Measurements from ENCODE around the gene PCIF1.

The PCIF1 gene

GRCh38 chr20:45934586-45935415 is at the start of gene PCIF1:
PCIF1 (plus strand) TSS chr20:45934683; CDS start chr20:45939000, 4,317 bp downstream.
- peaks cover 21% of the 10 kb centered on the region for H3K36me3 ChIP-seq (ENCODE audit: control insufficient read depth, insufficient read depth, low read length, severe bottlenecking)
- peak within 1 kb of the TSS; percentile 100 for H3K9ac ChIP-seq (ENCODE audit: low read length)
- peak; percentile 99 for DNase-seq (ENCODE audit: low read depth)
- no peaks in the 10 kb centered on the region for H3K27me3 ChIP-seq (replicated peaks; ENCODE audit: control insufficient read depth, insufficient read depth, low read length)
- H3K9me3 ChIP-seq (ENCODE audit: control insufficient read depth, low read length), result no peaks in the 10 kb centered on the region
- peak within 1 kb of the TSS; percentile 90 for H3K4me3 ChIP-seq (ENCODE audit: low read length)
- peaks cover 20% of the 10 kb centered on the region for H3K4me1 ChIP-seq (ENCODE audit: control insufficient read depth, insufficient read depth, low read length)

- Histone ChIP-seq H3K27me3 (replicated peaks; ENCODE audit: control insufficient read depth, insufficient read depth, low read length) (no peaks in the 10 kb centered on the region), H3K9me3 (ENCODE audit: control insufficient read depth, low read length) (no peaks in the 10 kb centered on the region), H3K4me3 (ENCODE audit: low read length) (no peak overlapping the region), H3K4me1 (ENCODE audit: control insufficient read depth, insufficient read depth, low read length) (peaks cover 26% of the 10 kb centered on the region), H3K36me3 (ENCODE audit: control insufficient read depth, insufficient read depth, low read length, severe bottlenecking) (peaks cover 17% of the 10 kb centered on the region), H3K9ac (ENCODE audit: low read length) (no peak overlapping the region)
- DNase-seq (ENCODE audit: low read depth), result no peak
These were observed 47.7 kb upstream of the PCIF1 start for GRCh38 chr20:45886590-45887345.

DNA sequence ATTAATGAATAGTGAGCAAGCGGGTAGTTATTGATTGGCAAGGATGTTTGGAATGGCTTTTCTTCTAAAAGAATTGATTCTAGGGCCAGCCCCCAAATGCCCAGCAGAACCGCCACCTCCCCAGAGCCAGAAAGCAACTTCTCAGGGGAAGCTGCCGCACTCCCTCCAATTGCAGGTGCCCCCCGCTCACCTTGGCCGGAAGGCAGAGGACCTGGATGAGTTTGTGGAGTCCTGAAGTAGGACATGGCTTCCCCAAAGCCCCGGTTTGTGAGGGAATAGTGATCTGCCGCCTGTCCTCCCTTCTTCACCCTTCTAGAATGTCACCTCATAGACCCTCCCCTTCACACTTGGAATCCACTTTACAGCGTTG is 47.2 kb upstream of the PCIF1 start, which contains the start of gene SPATA25:
TSS of gene SPATA25 (minus strand) at position 277 of the 370 bp plus-strand sequence. CDS start at position 245, 32 bp downstream.
- no peaks in the 10 kb centered on the region for H3K9me3 ChIP-seq (ENCODE audit: control insufficient read depth, low read length)
- H3K4me1 ChIP-seq (ENCODE audit: control insufficient read depth, insufficient read depth, low read length), result peaks cover 27% of the 10 kb centered on the region
- no peak for DNase-seq (ENCODE audit: low read depth)
- no peak within 1 kb of the TSS for H3K4me3 ChIP-seq (ENCODE audit: low read length)
- H3K9ac ChIP-seq (ENCODE audit: low read length), result no peak within 1 kb of the TSS
- H3K36me3 ChIP-seq (ENCODE audit: control insufficient read depth, insufficient read depth, low read length, severe bottlenecking), result peaks cover 17% of the 10 kb centered on the region
- H3K27me3 ChIP-seq (replicated peaks; ENCODE audit: control insufficient read depth, insufficient read depth, low read length), result no peaks in the 10 kb centered on the region

- Histone ChIP-seq H3K4me3 (ENCODE audit: low read length) (no peak overlapping the region), H3K9me3 (ENCODE audit: control insufficient read depth, low read length) (no peaks in the 10 kb centered on the region), H3K36me3 (ENCODE audit: control insufficient read depth, insufficient read depth, low read length, severe bottlenecking) (peaks cover 9% of the 10 kb centered on the region), H3K9ac (ENCODE audit: low read length) (no peak overlapping the region), H3K27me3 (replicated peaks; ENCODE audit: control insufficient read depth, insufficient read depth, low read length) (no peaks in the 10 kb centered on the region), H3K4me1 (ENCODE audit: control insufficient read depth, insufficient read depth, low read length) (peaks cover 31% of the 10 kb centered on the region)
- DNase-seq (ENCODE audit: low read depth), result no peak
These were observed 45.8 kb upstream of the PCIF1 start for GRCh38 chr20:45888681-45889080.

DNA sequence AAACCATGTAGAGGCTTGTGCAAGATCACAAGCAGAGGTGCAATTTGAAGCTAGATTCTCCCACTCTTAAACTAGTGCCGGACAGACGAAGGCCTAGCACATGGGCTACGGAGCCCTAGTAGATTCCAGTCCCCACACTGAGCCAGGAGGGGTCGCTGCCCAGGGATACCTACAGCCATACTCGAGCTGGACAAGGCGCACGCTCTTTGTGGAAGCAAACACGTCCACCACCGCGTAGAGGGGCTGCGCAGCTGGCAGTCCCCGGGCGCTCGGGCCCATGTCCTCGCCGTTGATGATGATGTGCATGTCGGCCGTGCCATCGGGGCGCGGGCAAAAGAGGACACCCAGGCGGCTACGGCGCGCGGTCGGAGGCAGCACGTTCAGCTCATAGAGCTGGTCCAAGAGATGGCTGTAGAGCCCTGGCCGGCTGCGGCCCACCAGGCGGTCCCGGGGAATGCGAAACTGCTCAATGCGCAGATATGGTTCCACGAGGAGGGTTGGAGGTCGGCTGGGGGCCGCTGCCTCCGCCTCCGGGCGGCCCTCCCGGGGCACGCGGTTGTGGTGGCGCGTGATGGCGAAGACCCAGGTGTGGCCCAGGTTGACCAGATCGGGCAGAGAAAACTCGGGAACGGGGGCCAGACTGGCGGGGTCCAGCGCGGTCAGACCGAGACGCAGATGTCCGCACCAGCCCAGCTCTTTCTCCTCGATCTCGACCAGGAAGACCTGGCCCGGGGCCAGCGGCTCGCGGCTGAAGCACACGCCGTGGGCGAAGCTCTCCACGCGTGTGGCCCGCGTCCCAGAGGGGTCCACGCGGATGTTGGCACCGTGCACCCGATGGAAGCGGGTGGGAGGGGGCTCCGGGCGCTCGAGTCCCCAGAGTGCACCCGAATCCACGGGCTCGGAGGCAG is 44.2 kb upstream of the PCIF1 start:
- peak; percentile 83 for DNase-seq (ENCODE audit: low read depth)
- Histone ChIP-seq H3K9ac (ENCODE audit: low read length) (peak overlapping the region; percentile 83), H3K4me1 (ENCODE audit: control insufficient read depth, insufficient read depth, low read length) (peaks cover 22% of the 10 kb centered on the region), H3K36me3 (ENCODE audit: control insufficient read depth, insufficient read depth, low read length, severe bottlenecking) (peaks cover 14% of the 10 kb centered on the region), H3K4me3 (ENCODE audit: low read length) (peak overlapping the region; percentile 82), H3K27me3 (replicated peaks; ENCODE audit: control insufficient read depth, insufficient read depth, low read length) (no peaks in the 10 kb centered on the region), H3K9me3 (ENCODE audit: control insufficient read depth, low read length) (no peaks in the 10 kb centered on the region)

GRCh38 chr20:45890985-45891983 is 43.2 kb upstream of the PCIF1 start, which contains the start of the genes CTSA and NEURL2:
CTSA (plus strand) TSS chr20:45891335; CDS start chr20:45891569, 234 bp downstream.
NEURL2 (minus strand) TSS chr20:45891208; CDS start chr20:45890991, 217 bp downstream.
- Histone ChIP-seq H3K36me3 (ENCODE audit: control insufficient read depth, insufficient read depth, low read length, severe bottlenecking) (peaks cover 14% of the 10 kb centered on the region), H3K9me3 (ENCODE audit: control insufficient read depth, low read length) (no peaks in the 10 kb centered on the region), H3K4me1 (ENCODE audit: control insufficient read depth, insufficient read depth, low read length) (peaks cover 20% of the 10 kb centered on the region), H3K27me3 (replicated peaks; ENCODE audit: control insufficient read depth, insufficient read depth, low read length) (no peaks in the 10 kb centered on the region), H3K4me3 (ENCODE audit: low read length) (peak within 1 kb of the TSS; percentile 82), H3K9ac (ENCODE audit: low read length) (peak within 1 kb of the TSS; percentile 83)
- DNase-seq (ENCODE audit: low read depth), result peak; percentile 94

- Histone ChIP-seq H3K4me3 (ENCODE audit: low read length) (peak overlapping the region; percentile 82), H3K27me3 (replicated peaks; ENCODE audit: control insufficient read depth, insufficient read depth, low read length) (no peaks in the 10 kb centered on the region), H3K9ac (ENCODE audit: low read length) (peak overlapping the region; percentile 83), H3K36me3 (ENCODE audit: control insufficient read depth, insufficient read depth, low read length, severe bottlenecking) (peaks cover 23% of the 10 kb centered on the region), H3K9me3 (ENCODE audit: control insufficient read depth, low read length) (no peaks in the 10 kb centered on the region), H3K4me1 (ENCODE audit: control insufficient read depth, insufficient read depth, low read length) (peaks cover 20% of the 10 kb centered on the region)
- peak; percentile 45 for DNase-seq (ENCODE audit: low read depth)
These were observed 42.2 kb upstream of the PCIF1 start for GRCh38 chr20:45892049-45892825.

DNA sequence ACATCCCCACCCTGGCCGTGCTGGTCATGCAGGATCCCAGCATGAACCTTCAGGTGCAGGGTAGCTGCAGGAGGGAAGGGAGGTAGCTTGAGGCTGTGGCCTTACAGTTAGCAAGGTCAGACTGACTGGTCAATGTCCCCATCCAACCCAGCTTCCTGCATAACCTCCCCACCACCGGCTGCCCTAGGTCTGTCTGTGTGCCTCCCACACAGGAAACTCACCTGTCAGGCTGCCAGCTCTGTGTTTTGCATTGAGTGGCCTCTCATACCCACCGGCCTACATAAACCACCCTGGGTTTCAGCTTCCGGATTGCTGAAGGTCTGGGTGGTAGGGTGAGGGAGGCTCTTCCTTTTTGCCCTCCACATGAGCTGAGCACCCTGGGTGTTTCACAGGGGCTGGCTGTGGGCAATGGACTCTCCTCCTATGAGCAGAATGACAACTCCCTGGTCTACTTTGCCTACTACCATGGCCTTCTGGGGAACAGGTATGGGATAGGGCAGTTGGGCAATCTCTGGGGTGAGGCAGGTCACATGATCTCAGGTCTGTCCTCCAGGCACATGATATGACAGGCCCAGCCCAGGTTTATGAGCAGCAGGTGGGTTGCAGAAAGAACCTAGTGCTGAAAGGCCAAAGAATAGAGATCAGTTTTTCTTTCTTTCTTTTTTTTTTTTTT is 41.5 kb upstream of the PCIF1 start:
- H3K36me3 ChIP-seq (ENCODE audit: control insufficient read depth, insufficient read depth, low read length, severe bottlenecking), result peaks cover 30% of the 10 kb centered on the region
- H3K9me3 ChIP-seq (ENCODE audit: control insufficient read depth, low read length), result no peaks in the 10 kb centered on the region
- peaks cover 20% of the 10 kb centered on the region for H3K4me1 ChIP-seq (ENCODE audit: control insufficient read depth, insufficient read depth, low read length)
- no peak overlapping the region for H3K4me3 ChIP-seq (ENCODE audit: low read length)
- no peak for DNase-seq (ENCODE audit: low read depth)
- H3K9ac ChIP-seq (ENCODE audit: low read length), result peak overlapping the region; percentile 83
- no peaks in the 10 kb centered on the region for H3K27me3 ChIP-seq (replicated peaks; ENCODE audit: control insufficient read depth, insufficient read depth, low read length)

DNA sequence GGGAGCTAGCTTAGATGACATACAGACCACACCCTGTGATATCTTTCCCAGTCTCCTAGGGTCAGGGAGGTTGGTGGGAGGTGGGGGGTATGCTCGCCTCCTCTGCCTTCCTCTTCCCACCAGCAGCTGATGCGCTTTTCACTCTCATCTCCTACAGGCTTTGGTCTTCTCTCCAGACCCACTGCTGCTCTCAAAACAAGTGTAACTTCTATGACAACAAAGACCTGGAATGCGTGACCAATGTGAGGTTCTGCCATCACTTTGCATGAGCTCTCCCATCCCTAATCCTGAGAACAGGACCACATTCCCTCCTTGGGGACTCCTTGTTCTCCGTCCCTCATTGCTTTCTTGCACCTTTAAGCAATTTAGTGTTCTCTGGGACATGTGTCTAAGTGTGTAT is 40.7 kb upstream of the PCIF1 start:
- DNase-seq (ENCODE audit: low read depth), result no peak
- Histone ChIP-seq H3K9ac (ENCODE audit: low read length) (no peak overlapping the region), H3K4me3 (ENCODE audit: low read length) (no peak overlapping the region), H3K9me3 (ENCODE audit: control insufficient read depth, low read length) (no peaks in the 10 kb centered on the region), H3K36me3 (ENCODE audit: control insufficient read depth, insufficient read depth, low read length, severe bottlenecking) (peaks cover 39% of the 10 kb centered on the region), H3K4me1 (ENCODE audit: control insufficient read depth, insufficient read depth, low read length) (peaks cover 20% of the 10 kb centered on the region), H3K27me3 (replicated peaks; ENCODE audit: control insufficient read depth, insufficient read depth, low read length) (no peaks in the 10 kb centered on the region)
